Smooth muscle cell (in vitro differentiated cells): ENCODE results near the gene ZFAND6. TPM values are rescaled to one million over a fixed set of nuclear protein-coding genes. Genes with fewer than 3 reads are reported as not detected.
"Not testable (repeated sequence)": the region's sequence is repeated elsewhere in the genome, so short reads cannot be mapped to it uniquely, and the experiment has no call there.

Source experiments
- DNase-seq: peaks from one replicate; lab custom pipeline; 2025; ENCODE audit not compliant: unreplicated experiment; lab: John Stamatoyannopoulos, UW
- H2AFZ ChIP-seq: fragments of 200-600 bp; sonication (generic); 2 replicates; pipeline ENCODE4 v1.6.0; 2016; ENCODE audit warnings: antibody characterized with exemption, low read depth, mild to moderate bottlenecking
- H3F3A ChIP-seq: fragments of 200-600 bp; sonication (generic); 2 replicates; pipeline ENCODE4 v1.6.0; 2017; ENCODE audit warnings: antibody characterized with exemption, low read depth
- H3K27ac ChIP-seq: fragments of 200-600 bp; sonication (generic); 2 replicates; pipeline ENCODE4 v1.5.1; 2016; ENCODE audit warnings: low read depth, mild to moderate bottlenecking
- H3K27me3 ChIP-seq: fragments of 200-600 bp; sonication (generic); 2 replicates; pipeline ENCODE4 v1.6.1; 2016; ENCODE audit warnings: low read depth, mild to moderate bottlenecking
- H3K36me3 ChIP-seq: fragments of 200-600 bp; sonication (generic); 2 replicates; pipeline ENCODE4 v1.5.1; 2016; ENCODE audit warnings: low read depth
- H3K4me1 ChIP-seq: fragments of 200-600 bp; sonication (generic); 2 replicates; pipeline ENCODE4 v1.5.1; 2016; ENCODE audit warnings: low read depth
- H3K4me2 ChIP-seq: fragments of 200-600 bp; sonication (generic); 2 replicates; pipeline ENCODE4 v1.6.0; 2016; ENCODE audit warnings: mild to moderate bottlenecking
- H3K4me3 ChIP-seq: fragments of 200-600 bp; sonication (generic); 2 replicates; pipeline ENCODE4 v1.5.1; 2016; ENCODE audit warnings: mild to moderate bottlenecking
- H3K79me2 ChIP-seq: fragments of 200-600 bp; sonication (generic); 2 replicates; pipeline ENCODE4 v1.6.0; 2016; ENCODE audit warnings: low read depth, mild to moderate bottlenecking
- H3K9ac ChIP-seq: fragments of 200-600 bp; sonication (generic); 2 replicates; pipeline ENCODE4 v1.6.0; 2016; ENCODE audit warnings: low read depth
- H3K9me3 ChIP-seq: fragments of 200-600 bp; sonication (generic); replicated peaks from 2 replicates; pipeline ENCODE4 v1.5.1; 2016; ENCODE audit warnings: low read depth
- H4K20me1 ChIP-seq: fragments of 200-600 bp; sonication (generic); 2 replicates; pipeline ENCODE4 v1.6.0; 2016; ENCODE audit warnings: low read depth
- WGBS: methylation state at CpG from one replicate; pipeline ENCODE4 v1.1.7; 2016; ENCODE audit warnings: low lambda C conversion rate; 5-methylcytosine and 5-hydroxymethylcytosine counted together
- polyA plus RNA-seq: library from polyadenylated mRNA; unstranded; fragments of >200 nt; fragmentation: Nextera tagmentation; extraction: Ambion mirVana; gene quantifications from 2 replicates; pipeline ENCODE4 v1.2.1, GENCODE V29; 2016
- total RNA-seq: library from RNA; depleted of rRNA; stranded (reverse); fragments of >200 nt; gene quantifications from 2 replicates; pipeline ENCODE4 v1.2.3, GENCODE V29; 2014
- TF ChIP-seq, protein P1 (sequence below): fragments of 200-600 bp; sonication (generic); IDR thresholded peaks from 2 replicates; pipeline ENCODE4 v1.5.1; 2017; ENCODE audit warnings: borderline replicate concordance, mild to moderate bottlenecking, antibody characterized with exemption; ENCODE audit not compliant: insufficient read depth, poor library complexity, severe bottlenecking

Gene ZFAND6
- 144 and 165 TPM in 2 replicates for total RNA-seq
- polyA plus RNA-seq = 78.4 and 81.9 TPM in 2 replicates

- Histone ChIP-seq H3K4me3 (peak within 1 kb of the TSS; percentile 77), H3K4me2 (peak within 1 kb of the TSS; percentile 96), H3K27ac (peak within 1 kb of the TSS; percentile 84), H2AFZ (peak within 1 kb of the TSS; percentile 96), H4K20me1 (peaks cover 39% of the 10 kb centered on the region), H3K9me3 (no peaks in the 10 kb centered on the region), H3F3A (no peaks in the 10 kb centered on the region), H3K4me1 (peaks cover 20% of the 10 kb centered on the region), H3K9ac (peak within 1 kb of the TSS; percentile 84), H3K27me3 (peaks cover 8% of the 10 kb centered on the region), H3K36me3 (no peaks in the 10 kb centered on the region), H3K79me2 (peaks cover 34% of the 10 kb centered on the region)
- TF ChIP-seq, protein P1, sequence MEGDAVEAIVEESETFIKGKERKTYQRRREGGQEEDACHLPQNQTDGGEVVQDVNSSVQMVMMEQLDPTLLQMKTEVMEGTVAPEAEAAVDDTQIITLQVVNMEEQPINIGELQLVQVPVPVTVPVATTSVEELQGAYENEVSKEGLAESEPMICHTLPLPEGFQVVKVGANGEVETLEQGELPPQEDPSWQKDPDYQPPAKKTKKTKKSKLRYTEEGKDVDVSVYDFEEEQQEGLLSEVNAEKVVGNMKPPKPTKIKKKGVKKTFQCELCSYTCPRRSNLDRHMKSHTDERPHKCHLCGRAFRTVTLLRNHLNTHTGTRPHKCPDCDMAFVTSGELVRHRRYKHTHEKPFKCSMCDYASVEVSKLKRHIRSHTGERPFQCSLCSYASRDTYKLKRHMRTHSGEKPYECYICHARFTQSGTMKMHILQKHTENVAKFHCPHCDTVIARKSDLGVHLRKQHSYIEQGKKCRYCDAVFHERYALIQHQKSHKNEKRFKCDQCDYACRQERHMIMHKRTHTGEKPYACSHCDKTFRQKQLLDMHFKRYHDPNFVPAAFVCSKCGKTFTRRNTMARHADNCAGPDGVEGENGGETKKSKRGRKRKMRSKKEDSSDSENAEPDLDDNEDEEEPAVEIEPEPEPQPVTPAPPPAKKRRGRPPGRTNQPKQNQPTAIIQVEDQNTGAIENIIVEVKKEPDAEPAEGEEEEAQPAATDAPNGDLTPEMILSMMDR = no peak
- DNase-seq = peak; percentile 84
- 2% methylated on average over 43 of the region's 74 CpGs for WGBS
Measured at GRCh38 chr15:80058851-80059785, at the start of gene ZFAND6. ZFAND6 (plus strand) TSS chr15:80059676; CDS start chr15:80120345, 60,669 bp downstream.

GRCh38 chr15:80010131-80010673 lies 49.3 kb upstream of the ZFAND6 start:
- H3K27me3 ChIP-seq = no peaks in the 10 kb centered on the region
- DNase-seq = no peak
- no peaks in the 10 kb centered on the region for H3F3A ChIP-seq
- no peaks in the 10 kb centered on the region for H4K20me1 ChIP-seq
- no peak overlapping the region for H2AFZ ChIP-seq
- TF ChIP-seq, protein P1 = no peak
- no peak overlapping the region for H3K4me2 ChIP-seq
- 89% methylated on average over 6 of the region's 6 CpGs for WGBS
- no peak overlapping the region for H3K9ac ChIP-seq
- no peaks in the 10 kb centered on the region for H3K79me2 ChIP-seq
- H3K36me3 ChIP-seq = no peaks in the 10 kb centered on the region
- H3K27ac ChIP-seq = peak overlapping the region; percentile 65
- no peaks in the 10 kb centered on the region for H3K9me3 ChIP-seq
- H3K4me1 ChIP-seq = no peaks in the 10 kb centered on the region
- no peak overlapping the region for H3K4me3 ChIP-seq

GRCh38 chr15:80011041-80011523 lies 48.4 kb upstream of the ZFAND6 start:
- DNase-seq, H3K4me3 ChIP-seq, H3F3A ChIP-seq, H3K27me3 ChIP-seq, H3K9me3 ChIP-seq, H4K20me1 ChIP-seq, H2AFZ ChIP-seq, H3K9ac ChIP-seq, H3K36me3 ChIP-seq, H3K4me1 ChIP-seq, H3K4me2 ChIP-seq, H3K79me2 ChIP-seq: not testable (repeated sequence)
- H3K27ac ChIP-seq = peak overlapping the region; percentile 65
- 77% methylated on average over 9 of the region's 9 CpGs for WGBS

DNA sequence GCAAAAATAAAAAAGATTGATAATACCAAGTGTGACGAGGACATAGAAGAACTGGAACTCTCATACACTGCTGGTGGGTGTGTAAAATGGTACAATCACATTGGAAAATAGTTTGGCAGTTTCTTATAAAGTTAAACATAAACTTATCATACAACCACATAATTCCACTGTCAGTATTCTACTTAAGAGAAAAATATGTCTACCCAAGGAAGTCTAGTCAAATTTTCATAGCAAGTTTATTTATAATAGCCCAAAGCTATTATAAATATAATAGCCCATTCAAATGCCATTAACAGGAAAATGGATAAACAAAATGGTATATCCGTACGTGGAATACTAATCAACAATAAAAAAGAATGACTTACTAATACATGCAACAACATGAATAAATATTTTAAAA lies 47.9 kb upstream of the ZFAND6 start:
- no peaks in the 10 kb centered on the region for H3K27me3 ChIP-seq
- no peaks in the 10 kb centered on the region for H3K79me2 ChIP-seq
- no peaks in the 10 kb centered on the region for H4K20me1 ChIP-seq
- H3K36me3 ChIP-seq = no peaks in the 10 kb centered on the region
- DNase-seq = no peak
- 86% methylated on average over 3 of the region's 3 CpGs for WGBS
- H3K4me3 ChIP-seq = no peak overlapping the region
- no peak overlapping the region for H3K27ac ChIP-seq
- no peak overlapping the region for H3K9ac ChIP-seq
- no peaks in the 10 kb centered on the region for H3K4me1 ChIP-seq
- H3K4me2 ChIP-seq = no peak overlapping the region
- TF ChIP-seq, protein P1 = no peak
- H3K9me3 ChIP-seq = no peaks in the 10 kb centered on the region
- H2AFZ ChIP-seq = no peak overlapping the region
- no peaks in the 10 kb centered on the region for H3F3A ChIP-seq
